H9 (cell line): ENCODE results near the gene TNRC6A. TPM values are rescaled to one million over a fixed set of nuclear protein-coding genes. Genes with fewer than 3 reads are reported as not detected.

Source experiments
- DNase-seq: peaks from one replicate; pipeline ENCODE4 v3.0.0-alpha.2; 2017
- H2AFZ ChIP-seq: one replicate; pipeline ENCODE4 v1.6.1; 2013; ENCODE audit warnings: mild to moderate bottlenecking, low read length, control low read depth, moderate library complexity
- H2AK5ac ChIP-seq: 2 replicates; pipeline ENCODE4 v1.6.1; 2013; ENCODE audit warnings: low read length, control low read depth, mixed read lengths; ENCODE audit not compliant: insufficient read length
- H2BK120ac ChIP-seq: one replicate; pipeline ENCODE4 v1.6.1; 2013; ENCODE audit warnings: low read depth, mild to moderate bottlenecking, low read length, control low read depth, inconsistent platforms; ENCODE audit not compliant: poor library complexity, severe bottlenecking
- H2BK12ac ChIP-seq: 2 replicates; pipeline ENCODE4 v1.6.1; 2013; ENCODE audit warnings: low read length, control low read depth, mixed read lengths, low read depth; ENCODE audit not compliant: insufficient read length
- H2BK15ac ChIP-seq: 2 replicates; pipeline ENCODE4 v1.6.1; 2013; ENCODE audit warnings: low read depth, low read length, control low read depth
- H2BK20ac ChIP-seq: one replicate; pipeline ENCODE4 v1.6.1; 2013; ENCODE audit warnings: low read depth, mild to moderate bottlenecking, low read length, control low read depth, inconsistent platforms; ENCODE audit not compliant: poor library complexity, severe bottlenecking
- H2BK5ac ChIP-seq: 2 replicates; pipeline ENCODE4 v1.6.1; 2013; ENCODE audit warnings: low read length, control low read depth, mixed read lengths; ENCODE audit not compliant: insufficient read length
- H3K14ac ChIP-seq: 2 replicates; pipeline ENCODE4 v1.6.1; 2013; ENCODE audit warnings: low read length, control low read depth; ENCODE audit not compliant: insufficient read depth
- H3K18ac ChIP-seq: 2 replicates; pipeline ENCODE4 v1.6.1; 2013; ENCODE audit warnings: low read depth, mild to moderate bottlenecking, mixed read lengths, low read length, control low read depth; ENCODE audit not compliant: insufficient read length
- H3K23ac ChIP-seq: 2 replicates; pipeline ENCODE4 v1.6.1; 2013; ENCODE audit warnings: low read length, control low read depth, mixed read lengths, low read depth; ENCODE audit not compliant: insufficient read length
- H3K23me2 ChIP-seq: 2 replicates; pipeline ENCODE4 v1.6.1; 2013; ENCODE audit warnings: low read depth, mild to moderate bottlenecking, mixed read lengths, low read length, control low read depth; ENCODE audit not compliant: insufficient read length, poor library complexity, severe bottlenecking
- H3K27ac ChIP-seq: 2 replicates; pipeline ENCODE4 v1.5.1; 2013; ENCODE audit warnings: low read length, control low read depth, mixed read lengths, low read depth; ENCODE audit not compliant: insufficient read length
- H3K27me3 ChIP-seq: 2 replicates; pipeline ENCODE4 v1.6.1; 2013; ENCODE audit warnings: low read length, control low read depth, inconsistent platforms; ENCODE audit not compliant: insufficient read depth
- H3K4ac ChIP-seq: 2 replicates; pipeline ENCODE4 v1.6.1; 2013; ENCODE audit warnings: low read depth, mild to moderate bottlenecking, control low read depth, inconsistent platforms, low read length, moderate library complexity
- H3K4me1 ChIP-seq: 2 replicates; pipeline ENCODE4 v1.6.1; 2013; ENCODE audit warnings: low read length, control low read depth, inconsistent platforms; ENCODE audit not compliant: insufficient read depth
- H3K4me2 ChIP-seq: 2 replicates; pipeline ENCODE4 v1.6.1; 2013; ENCODE audit warnings: low read length, control low read depth, mixed read lengths; ENCODE audit not compliant: insufficient read length, insufficient read depth
- H3K56ac ChIP-seq: 2 replicates; pipeline ENCODE4 v1.6.1; 2013; ENCODE audit warnings: low read depth, mild to moderate bottlenecking, mixed read lengths, low read length, control low read depth; ENCODE audit not compliant: insufficient read length
- H3K79me1 ChIP-seq: 2 replicates; pipeline ENCODE4 v1.6.1; 2013; ENCODE audit warnings: low read depth, mild to moderate bottlenecking, moderate library complexity, low read length, control low read depth, inconsistent platforms; ENCODE audit not compliant: insufficient read depth, poor library complexity, severe bottlenecking
- H3K79me2 ChIP-seq: 2 replicates; pipeline ENCODE4 v1.6.1; 2013; ENCODE audit warnings: low read length, control low read depth, inconsistent platforms; ENCODE audit not compliant: insufficient read depth
- H3K9ac ChIP-seq: 2 replicates; pipeline ENCODE4 v1.6.1; 2013; ENCODE audit warnings: low read length, control low read depth, mixed read lengths; ENCODE audit not compliant: insufficient read length; ENCODE audit errors: extremely low read depth
- H3K9me3 ChIP-seq: one replicate; pipeline ENCODE4 v1.6.1; 2013; ENCODE audit warnings: low read depth, low read length, inconsistent platforms; ENCODE audit not compliant: control insufficient read depth
- H3T11ph ChIP-seq: one replicate; pipeline ENCODE4 v1.6.1; 2013; ENCODE audit warnings: mild to moderate bottlenecking, low read length, control low read depth, inconsistent platforms
- H4K20me1 ChIP-seq: one replicate; pipeline ENCODE4 v1.6.1; 2013; ENCODE audit not compliant: control insufficient read depth, insufficient read length, insufficient read depth
- H4K5ac ChIP-seq: 2 replicates; pipeline ENCODE4 v1.6.1; 2013; ENCODE audit warnings: low read depth, mild to moderate bottlenecking, mixed read lengths, low read length, control low read depth; ENCODE audit not compliant: insufficient read length
- H4K8ac ChIP-seq: replicated peaks from 2 replicates; pipeline ENCODE4 v1.6.1; 2013; ENCODE audit warnings: low read length, control low read depth, mixed read lengths, low read depth; ENCODE audit not compliant: insufficient read length
- H4K91ac ChIP-seq: 2 replicates; pipeline ENCODE4 v1.6.1; 2013; ENCODE audit warnings: low read depth, mild to moderate bottlenecking, moderate library complexity, mixed read lengths, low read length, control low read depth; ENCODE audit not compliant: insufficient read length
- H3K27ac Mint-ChIP-seq, 3 experiments: 2 replicates in 2 of 3; 3 replicates in 1 of 3; pipeline ENCODE4 v1.8.0; 2020 to 2021; ENCODE audit warnings: mixed read lengths in 3 of 3, mild to moderate bottlenecking in 1 of 3, moderate library complexity in 1 of 3
- H3K27me3 Mint-ChIP-seq: 2 replicates; pipeline ENCODE4 v1.8.0; 2021; ENCODE audit warnings: low read depth, mild to moderate bottlenecking, moderate library complexity, mixed read lengths
- H3K36me3 Mint-ChIP-seq, 3 experiments: 2 replicates in 2 of 3; 3 replicates in 1 of 3; pipeline ENCODE4 v1.8.0; 2020 to 2021; ENCODE audit warnings: low read depth in 3 of 3, mixed read lengths in 3 of 3; ENCODE audit not compliant: insufficient read depth in 1 of 3
- H3K4me1 Mint-ChIP-seq, 2 experiments: 2 replicates each; pipeline ENCODE4 v1.8.0; 2020; ENCODE audit warnings: mixed read lengths in 2 of 2
- H3K4me3 Mint-ChIP-seq, 2 experiments: 2 replicates in 1 of 2; 3 replicates in 1 of 2; pipeline ENCODE4 v1.8.0; 2020 to 2021; ENCODE audit warnings: mild to moderate bottlenecking in 2 of 2, mixed read lengths in 2 of 2, moderate library complexity in 1 of 2
- H3K9me3 Mint-ChIP-seq, 2 experiments: 2 replicates in 1 of 2; 3 replicates in 1 of 2; pipeline ENCODE4 v1.8.0; 2020; ENCODE audit warnings: mild to moderate bottlenecking in 2 of 2, mixed read lengths in 2 of 2, moderate library complexity in 1 of 2
- WGBS: extraction: QIAGEN DNeasy Blood & Tissue Kit; methylation state at CpG from one replicate; pipeline ENCODE4 v1.1.7; 2013; ENCODE audit warnings: missing lambda C conversion rate, low lambda C conversion rate, mixed read lengths; ENCODE audit not compliant: insufficient read length; ENCODE audit errors: extremely low coverage; 5-methylcytosine and 5-hydroxymethylcytosine counted together
- total RNA-seq: library from RNA; stranded (reverse); gene quantifications from 2 replicates; pipeline ENCODE4 v1.2.1, GENCODE V29; 2021
- TF ChIP-seq, protein P1 (sequence below): fragments of 200-600 bp; sonication (generic); conservative IDR thresholded peaks from 3 replicates; pipeline ENCODE4 v1.8.0; 2021; ENCODE audit warnings: antibody characterized with exemption, mild to moderate bottlenecking

The TNRC6A gene
- total RNA-seq, 1 experiment from 2014 or later, result 114 TPM

- H3K4me1 Mint-ChIP-seq, result no peaks in the 10 kb centered on the region; a peak in 1 of 4 replicates
- peaks cover 36 to 93% (median 82%) of the 10 kb centered on the region in 3 experiments; a peak in 6 of 7 replicates for H3K36me3 Mint-ChIP-seq
- H3K27me3 Mint-ChIP-seq, result no peaks in the 10 kb centered on the region
- H3K9me3 Mint-ChIP-seq, result no peaks in the 10 kb centered on the region
- no peak overlapping the region for H4K8ac ChIP-seq
- H3K9me3 ChIP-seq, result no peaks in the 10 kb centered on the region
- no peaks in the 10 kb centered on the region for H4K20me1 ChIP-seq
- no peak overlapping the region for H2BK15ac ChIP-seq
- H3K4me1 ChIP-seq, result no peaks in the 10 kb centered on the region
- no peak overlapping the region for H2BK5ac ChIP-seq
- H3K27ac ChIP-seq, result no peak overlapping the region
- H3K4me2 ChIP-seq, result no peak overlapping the region
- H3K56ac ChIP-seq, result no peak overlapping the region
- no peak overlapping the region for H3K4me3 Mint-ChIP-seq
- no peak overlapping the region; the same call in 1 of the 2 replicates for H3K14ac ChIP-seq
- no peak overlapping the region for H4K5ac ChIP-seq
- TF ChIP-seq, protein P1, sequence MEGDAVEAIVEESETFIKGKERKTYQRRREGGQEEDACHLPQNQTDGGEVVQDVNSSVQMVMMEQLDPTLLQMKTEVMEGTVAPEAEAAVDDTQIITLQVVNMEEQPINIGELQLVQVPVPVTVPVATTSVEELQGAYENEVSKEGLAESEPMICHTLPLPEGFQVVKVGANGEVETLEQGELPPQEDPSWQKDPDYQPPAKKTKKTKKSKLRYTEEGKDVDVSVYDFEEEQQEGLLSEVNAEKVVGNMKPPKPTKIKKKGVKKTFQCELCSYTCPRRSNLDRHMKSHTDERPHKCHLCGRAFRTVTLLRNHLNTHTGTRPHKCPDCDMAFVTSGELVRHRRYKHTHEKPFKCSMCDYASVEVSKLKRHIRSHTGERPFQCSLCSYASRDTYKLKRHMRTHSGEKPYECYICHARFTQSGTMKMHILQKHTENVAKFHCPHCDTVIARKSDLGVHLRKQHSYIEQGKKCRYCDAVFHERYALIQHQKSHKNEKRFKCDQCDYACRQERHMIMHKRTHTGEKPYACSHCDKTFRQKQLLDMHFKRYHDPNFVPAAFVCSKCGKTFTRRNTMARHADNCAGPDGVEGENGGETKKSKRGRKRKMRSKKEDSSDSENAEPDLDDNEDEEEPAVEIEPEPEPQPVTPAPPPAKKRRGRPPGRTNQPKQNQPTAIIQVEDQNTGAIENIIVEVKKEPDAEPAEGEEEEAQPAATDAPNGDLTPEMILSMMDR, result no peak
- peaks cover 6% of the 10 kb centered on the region; the same call in 1 of the 2 replicates for H3K79me2 ChIP-seq
- H3K18ac ChIP-seq, result no peak overlapping the region
- no peak overlapping the region for H2BK120ac ChIP-seq
- no peak overlapping the region for H3K4ac ChIP-seq
- no peak overlapping the region for H2BK12ac ChIP-seq
- H2BK20ac ChIP-seq, result no peak overlapping the region
- no peak overlapping the region for H3K9ac ChIP-seq
- H3T11ph ChIP-seq, result no peak overlapping the region
- H4K91ac ChIP-seq, result no peak overlapping the region
- no peak overlapping the region for H3K27ac Mint-ChIP-seq
- H3K23ac ChIP-seq, result no peak overlapping the region
- no peaks in the 10 kb centered on the region for H3K79me1 ChIP-seq
- no peak overlapping the region for H2AFZ ChIP-seq
- no peaks in the 10 kb centered on the region for H3K23me2 ChIP-seq
- no peak for DNase-seq
- no CpG with 5 or more reads among the region's 12 CpGs for whole genome bisulfite sequencing
- H3K27me3 ChIP-seq, result no peaks in the 10 kb centered on the region
- no peak overlapping the region for H2AK5ac ChIP-seq
These were observed 47.2 kb downstream of the TNRC6A start for GRCh38 chr16:24776501-24777220.
